Pulmonary artery endothelial cell (primary cell): ENCODE measurements around the gene ADAP2. TPM values are rescaled to one million over a fixed set of nuclear protein-coding genes. Genes with fewer than 3 reads are reported as not detected.

ENCODE experiments used
- total RNA-seq: library from RNA; depleted of rRNA; stranded (reverse); fragments of >200 nt; gene quantifications from 2 replicates; pipeline ENCODE4 v1.2.3, GENCODE V29; 2014

ADAP2 gene
- total RNA-seq, 1 donor from 2014 or later = 0.20 TPM

Other genes with a start within 250 kb of the ADAP2 start
- gene CRLF3, start 97.3 kb upstream of the ADAP2 start, total RNA-seq = 23.3 and 31.0 TPM in 2 replicates
- 4.3 and 5.3 TPM in 2 replicates for gene ATAD5, start 90.0 kb upstream of the ADAP2 start, total RNA-seq
- 9.0 and 11.7 TPM in 2 replicates for gene TEFM, start 15.7 kb upstream of the ADAP2 start, total RNA-seq
- 7.3 and 8.7 TPM in 2 replicates for gene RNF135, start 49.1 kb downstream of the ADAP2 start, total RNA-seq
- 24.0 and 26.0 TPM in 2 replicates for gene NF1, start 173.0 kb downstream of the ADAP2 start, total RNA-seq